Parathyroid adenoma (tissue), 2 donors: ENCODE measurements around the gene VCP.
A peak's percentile ranks its signal among the peaks of the same experiment; 100 is the strongest.

Experiments used
- H2AFZ ChIP-seq: fragments of 300-600 bp; sonication (generic); one replicate; pipeline ENCODE4 v1.7.0; 2017; ENCODE audit warnings: antibody characterized with exemption, mild to moderate bottlenecking
- H3K27ac ChIP-seq: fragments of 300-600 bp; sonication (generic); one replicate; pipeline ENCODE4 v1.7.0; 2017
- H3K27me3 ChIP-seq: fragments of 300-600 bp; sonication (generic); one replicate; pipeline ENCODE4 v1.7.0; 2017; ENCODE audit warnings: low read length; ENCODE audit not compliant: control insufficient read depth, insufficient read depth
- H3K36me3 ChIP-seq: fragments of 300-600 bp; sonication (generic); one replicate; pipeline ENCODE4 v1.7.0; 2017; ENCODE audit warnings: low read length; ENCODE audit not compliant: control insufficient read depth, insufficient read depth
- H3K4me1 ChIP-seq: fragments of 300-600 bp; sonication (generic); one replicate; pipeline ENCODE4 v1.7.0; 2017; ENCODE audit warnings: control low read depth
- H3K4me2 ChIP-seq: fragments of 300-600 bp; sonication (generic); one replicate; pipeline ENCODE4 v1.7.0; 2017; ENCODE audit warnings: low read length
- H3K4me3 ChIP-seq: fragments of 300-600 bp; sonication (generic); one replicate; pipeline ENCODE4 v1.7.0; 2017; ENCODE audit warnings: low read depth, low read length
- H3K79me2 ChIP-seq: fragments of 300-600 bp; sonication (generic); one replicate; pipeline ENCODE4 v1.7.0; 2017; ENCODE audit warnings: control low read depth
- H3K9ac ChIP-seq: fragments of 300-600 bp; sonication (generic); one replicate; pipeline ENCODE4 v1.7.0; 2017; ENCODE audit warnings: mild to moderate bottlenecking
- H3K9me3 ChIP-seq: fragments of 300-600 bp; sonication (generic); one replicate; pipeline ENCODE4 v1.7.0; 2017; ENCODE audit warnings: low read length; ENCODE audit not compliant: control insufficient read depth
- TF ChIP-seq, protein P1 (sequence below): fragments of 300-600 bp; sonication (generic); IDR thresholded peaks from one replicate; pipeline ENCODE4 v1.7.0; 2017; ENCODE audit warnings: antibody characterized with exemption, mild to moderate bottlenecking
- donor health status: primary hyperparathyroidism.

VCP gene

DNA sequence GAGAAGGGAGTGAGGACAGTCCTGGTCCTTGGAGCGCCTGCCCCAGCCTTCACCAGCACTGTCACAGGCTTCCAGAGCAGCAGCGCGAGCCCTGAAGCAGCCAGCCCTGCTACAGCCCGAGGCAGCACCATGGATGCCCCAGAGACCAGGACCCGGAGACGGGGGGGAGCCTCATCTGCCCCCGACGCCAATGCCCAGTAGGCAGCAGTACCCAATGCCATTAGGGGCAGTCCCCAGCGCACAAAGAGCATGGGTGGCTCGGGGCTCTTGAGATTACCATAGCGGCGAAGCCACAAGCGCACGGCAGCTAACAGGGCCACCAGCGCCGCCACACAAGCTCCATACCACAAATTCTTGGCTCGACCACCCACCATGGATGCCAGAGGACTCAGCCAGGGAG, 19.1 kb upstream of the VCP start:
- H3K27me3 ChIP-seq: no peaks in the 10 kb centered on the region
- H3K4me1 ChIP-seq: peaks cover 2% of the 10 kb centered on the region
- no peak overlapping the region for H3K9ac ChIP-seq
- no peak overlapping the region for H3K4me3 ChIP-seq
- H3K79me2 ChIP-seq: no peaks in the 10 kb centered on the region
- H3K9me3 ChIP-seq: no peaks in the 10 kb centered on the region
- no peaks in the 10 kb centered on the region for H3K36me3 ChIP-seq
- TF ChIP-seq, protein P1, sequence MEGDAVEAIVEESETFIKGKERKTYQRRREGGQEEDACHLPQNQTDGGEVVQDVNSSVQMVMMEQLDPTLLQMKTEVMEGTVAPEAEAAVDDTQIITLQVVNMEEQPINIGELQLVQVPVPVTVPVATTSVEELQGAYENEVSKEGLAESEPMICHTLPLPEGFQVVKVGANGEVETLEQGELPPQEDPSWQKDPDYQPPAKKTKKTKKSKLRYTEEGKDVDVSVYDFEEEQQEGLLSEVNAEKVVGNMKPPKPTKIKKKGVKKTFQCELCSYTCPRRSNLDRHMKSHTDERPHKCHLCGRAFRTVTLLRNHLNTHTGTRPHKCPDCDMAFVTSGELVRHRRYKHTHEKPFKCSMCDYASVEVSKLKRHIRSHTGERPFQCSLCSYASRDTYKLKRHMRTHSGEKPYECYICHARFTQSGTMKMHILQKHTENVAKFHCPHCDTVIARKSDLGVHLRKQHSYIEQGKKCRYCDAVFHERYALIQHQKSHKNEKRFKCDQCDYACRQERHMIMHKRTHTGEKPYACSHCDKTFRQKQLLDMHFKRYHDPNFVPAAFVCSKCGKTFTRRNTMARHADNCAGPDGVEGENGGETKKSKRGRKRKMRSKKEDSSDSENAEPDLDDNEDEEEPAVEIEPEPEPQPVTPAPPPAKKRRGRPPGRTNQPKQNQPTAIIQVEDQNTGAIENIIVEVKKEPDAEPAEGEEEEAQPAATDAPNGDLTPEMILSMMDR: no peak
- H3K27ac ChIP-seq: no peak overlapping the region
- H2AFZ ChIP-seq: no peak overlapping the region
- no peak overlapping the region for H3K4me2 ChIP-seq

DNA sequence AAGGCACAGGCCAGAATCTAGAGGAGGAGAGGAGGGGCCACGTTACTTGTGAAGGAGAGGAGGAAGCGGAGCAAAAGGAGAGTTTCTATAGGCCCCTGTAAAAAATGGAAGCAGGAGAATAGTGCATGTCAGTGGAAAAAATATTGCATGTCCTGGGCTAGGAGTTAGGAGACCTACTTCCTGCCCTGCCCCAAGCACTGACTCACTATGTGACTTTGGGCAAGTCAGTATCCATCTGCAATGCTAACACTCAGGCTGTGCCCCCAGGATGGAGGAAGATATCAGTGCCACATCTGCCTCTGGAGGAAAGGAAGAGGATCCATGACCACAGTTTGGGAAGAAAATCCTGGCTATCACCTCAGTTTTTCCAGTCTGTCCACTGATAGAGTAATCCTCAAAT, 17.0 kb upstream of the VCP start:
- H2AFZ ChIP-seq: no peak overlapping the region
- H3K79me2 ChIP-seq: no peaks in the 10 kb centered on the region
- no peaks in the 10 kb centered on the region for H3K27me3 ChIP-seq
- no peaks in the 10 kb centered on the region for H3K36me3 ChIP-seq
- TF ChIP-seq, protein P1: no peak
- no peak overlapping the region for H3K4me2 ChIP-seq
- H3K27ac ChIP-seq: no peak overlapping the region
- H3K9me3 ChIP-seq: no peaks in the 10 kb centered on the region
- H3K4me3 ChIP-seq: no peak overlapping the region
- H3K9ac ChIP-seq: no peak overlapping the region
- no peaks in the 10 kb centered on the region for H3K4me1 ChIP-seq

DNA sequence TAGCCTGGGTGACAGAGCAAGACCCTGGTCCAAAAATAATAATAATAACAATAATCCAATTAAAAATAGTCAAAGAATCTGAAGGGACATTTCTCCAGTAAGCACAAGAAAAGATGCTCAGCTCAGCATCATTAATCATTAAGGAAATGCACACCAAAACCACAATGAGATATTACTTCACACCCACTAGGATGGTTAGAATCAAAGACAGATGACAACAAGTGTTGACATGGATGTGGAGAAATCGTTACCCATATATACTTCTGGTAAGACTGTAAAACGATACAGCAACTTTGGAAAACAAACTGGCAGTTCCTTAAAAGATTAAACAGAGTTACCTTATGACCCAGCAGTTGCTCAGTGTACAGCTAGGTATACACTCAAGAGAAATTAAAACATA, 12.7 kb upstream of the VCP start:
- Histone ChIP-seq H3K79me2 (no peaks in the 10 kb centered on the region), H3K4me2 (no peak overlapping the region), H3K27me3 (no peaks in the 10 kb centered on the region), H3K36me3 (no peaks in the 10 kb centered on the region), H3K9ac (no peak overlapping the region), H3K27ac (no peak overlapping the region), H3K4me3 (no peak overlapping the region), H2AFZ (no peak overlapping the region), H3K4me1 (no peaks in the 10 kb centered on the region), H3K9me3 (no peaks in the 10 kb centered on the region)
- TF ChIP-seq, protein P1: no peak

DNA sequence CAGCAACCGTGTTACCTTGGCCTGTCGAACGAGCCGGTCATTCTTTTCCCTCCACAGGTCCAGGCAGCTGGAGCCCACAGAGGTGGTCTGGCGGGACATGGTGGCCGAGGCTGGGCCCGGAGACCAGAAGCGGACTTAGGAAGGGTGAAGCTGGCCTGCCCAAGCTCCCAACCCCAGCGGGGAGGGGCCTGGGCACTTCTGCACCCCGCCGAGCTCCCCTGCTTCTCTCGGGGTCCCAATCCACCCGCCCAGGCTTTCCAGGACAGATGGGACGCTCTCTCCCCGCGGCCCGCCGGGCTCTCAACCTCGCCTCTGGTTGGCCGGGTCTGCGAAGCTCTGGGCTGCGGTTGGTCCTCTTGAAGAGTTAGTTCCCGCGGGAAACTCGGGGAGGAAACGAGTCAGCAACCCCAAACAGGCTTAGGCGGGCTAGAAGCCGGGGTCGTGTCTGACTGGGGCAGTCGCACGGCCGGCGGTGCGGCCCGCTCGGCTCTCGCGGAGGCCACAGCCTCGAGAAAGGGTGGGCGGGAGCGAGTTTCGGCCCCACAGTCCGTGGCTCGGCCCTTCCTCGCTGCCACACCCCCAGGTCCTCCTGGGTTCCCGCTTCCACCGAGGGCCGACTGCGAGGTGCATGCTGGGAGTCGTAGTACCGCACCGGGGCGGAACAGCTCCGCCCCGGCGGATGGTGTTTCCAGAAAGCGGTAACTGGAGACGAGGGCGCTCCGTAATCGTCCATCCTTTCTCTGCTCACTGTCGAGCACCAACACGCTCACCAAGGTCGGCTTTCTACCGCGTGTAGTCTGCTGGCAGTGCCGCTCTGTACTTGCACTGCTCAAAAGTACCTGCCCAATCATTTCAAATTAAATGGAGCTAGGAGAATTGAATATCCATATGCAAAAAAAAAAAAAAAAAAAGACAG, 7.3 kb upstream of the VCP start, which contains the start of gene FANCG:
Gene FANCG (minus strand): TSS at position 517 of the 916 bp plus-strand sequence. CDS start 418 bp downstream, at position 99.
- H3K79me2 ChIP-seq: no peaks in the 10 kb centered on the region
- peak within 1 kb of the TSS; percentile 4 for H3K9ac ChIP-seq
- no peaks in the 10 kb centered on the region for H3K36me3 ChIP-seq
- no peaks in the 10 kb centered on the region for H3K9me3 ChIP-seq
- H3K27ac ChIP-seq: peak within 1 kb of the TSS; percentile 47
- H3K4me2 ChIP-seq: peak within 1 kb of the TSS; percentile 89
- H3K4me1 ChIP-seq: peaks cover 2% of the 10 kb centered on the region
- peak within 1 kb of the TSS; percentile 86 for H3K4me3 ChIP-seq
- peak within 1 kb of the TSS; percentile 79 for H2AFZ ChIP-seq
- TF ChIP-seq, protein P1: no peak
- no peaks in the 10 kb centered on the region for H3K27me3 ChIP-seq

DNA sequence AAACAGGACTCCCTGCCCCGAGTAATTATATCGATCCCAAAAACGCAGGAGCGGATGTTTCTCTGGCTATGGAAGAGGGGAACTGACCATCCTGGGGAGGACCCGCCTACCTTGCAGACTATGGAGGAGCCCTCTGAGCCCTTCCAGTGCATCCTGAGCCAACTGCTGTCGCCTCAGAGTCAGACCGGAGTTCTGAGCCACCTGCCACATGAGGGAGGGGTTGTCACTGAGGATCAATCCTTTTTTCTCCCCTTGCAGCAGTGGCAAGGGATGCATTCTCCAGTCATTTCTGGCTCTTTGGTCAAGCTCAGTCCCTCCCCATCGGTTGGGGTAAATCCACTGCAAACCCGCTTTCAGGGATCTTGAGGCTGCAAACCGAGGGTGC, 6.6 kb upstream of the VCP start:
- H2AFZ ChIP-seq: peak overlapping the region; percentile 79
- peak overlapping the region; percentile 4 for H3K9ac ChIP-seq
- H3K27me3 ChIP-seq: no peaks in the 10 kb centered on the region
- no peaks in the 10 kb centered on the region for H3K79me2 ChIP-seq
- peaks cover 2% of the 10 kb centered on the region for H3K4me1 ChIP-seq
- H3K36me3 ChIP-seq: no peaks in the 10 kb centered on the region
- H3K27ac ChIP-seq: no peak overlapping the region
- peak overlapping the region; percentile 89 for H3K4me2 ChIP-seq
- no peaks in the 10 kb centered on the region for H3K9me3 ChIP-seq
- H3K4me3 ChIP-seq: peak overlapping the region; percentile 86
- TF ChIP-seq, protein P1: no peak
